Measurements from ENCODE around the gene PAQR8. TPM values are rescaled to one million over a fixed set of nuclear protein-coding genes. Genes with fewer than 3 reads are reported as not detected.

The PAQR8 gene
- total RNA-seq, 1 experiment from 2014 or later: 3.6 TPM

DNA sequence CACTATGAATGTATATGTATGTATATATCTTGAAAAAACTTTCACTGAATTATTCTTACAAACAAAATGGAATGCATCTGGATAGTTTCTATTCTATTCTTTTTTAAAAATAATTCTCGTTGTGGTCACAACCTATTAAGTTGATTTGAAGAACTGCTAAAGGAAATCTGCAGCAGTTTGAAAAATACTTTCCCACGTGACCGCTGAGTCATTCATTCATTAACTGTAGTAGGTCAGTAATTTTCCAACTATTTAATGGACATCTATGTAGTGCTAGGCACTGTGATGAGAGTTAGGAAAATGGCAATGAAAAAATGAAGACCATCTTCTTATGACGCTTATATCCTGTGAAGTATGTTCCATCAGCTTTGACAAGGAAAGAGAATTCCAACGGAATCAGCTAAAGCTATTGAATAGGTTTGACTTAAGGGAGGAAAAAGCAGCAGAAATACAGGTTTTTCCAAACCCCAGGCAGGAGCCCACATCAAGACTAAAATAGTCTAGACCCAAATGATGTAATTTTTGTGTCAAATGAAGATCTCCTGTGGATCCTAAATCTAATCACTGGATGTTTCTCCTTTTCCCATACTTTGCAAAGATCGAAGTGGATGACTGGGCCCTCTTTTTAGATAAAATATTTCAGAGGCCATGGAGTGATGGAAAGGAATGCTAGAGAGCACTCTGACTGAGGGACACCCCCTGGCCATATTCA lies 54.1 kb downstream of the PAQR8 start:
- no peak for TF ChIP-seq SIN3A (IDR thresholded peaks at IDR 0.05; ENCODE audit: borderline replicate concordance, insufficient read depth, low read depth, low read length)
- no peak for TF ChIP-seq TCF7L2 (IDR thresholded peaks at IDR 0.05; ENCODE audit: low read depth, low read length)
- TF ChIP-seq POLR2AphosphoS5 (IDR thresholded peaks at IDR 0.05; ENCODE audit: low read depth, low read length): no peak
- TF ChIP-seq, protein P1, sequence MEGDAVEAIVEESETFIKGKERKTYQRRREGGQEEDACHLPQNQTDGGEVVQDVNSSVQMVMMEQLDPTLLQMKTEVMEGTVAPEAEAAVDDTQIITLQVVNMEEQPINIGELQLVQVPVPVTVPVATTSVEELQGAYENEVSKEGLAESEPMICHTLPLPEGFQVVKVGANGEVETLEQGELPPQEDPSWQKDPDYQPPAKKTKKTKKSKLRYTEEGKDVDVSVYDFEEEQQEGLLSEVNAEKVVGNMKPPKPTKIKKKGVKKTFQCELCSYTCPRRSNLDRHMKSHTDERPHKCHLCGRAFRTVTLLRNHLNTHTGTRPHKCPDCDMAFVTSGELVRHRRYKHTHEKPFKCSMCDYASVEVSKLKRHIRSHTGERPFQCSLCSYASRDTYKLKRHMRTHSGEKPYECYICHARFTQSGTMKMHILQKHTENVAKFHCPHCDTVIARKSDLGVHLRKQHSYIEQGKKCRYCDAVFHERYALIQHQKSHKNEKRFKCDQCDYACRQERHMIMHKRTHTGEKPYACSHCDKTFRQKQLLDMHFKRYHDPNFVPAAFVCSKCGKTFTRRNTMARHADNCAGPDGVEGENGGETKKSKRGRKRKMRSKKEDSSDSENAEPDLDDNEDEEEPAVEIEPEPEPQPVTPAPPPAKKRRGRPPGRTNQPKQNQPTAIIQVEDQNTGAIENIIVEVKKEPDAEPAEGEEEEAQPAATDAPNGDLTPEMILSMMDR (IDR thresholded peaks at IDR 0.05): no peak
- TF ChIP-seq, protein P2, sequence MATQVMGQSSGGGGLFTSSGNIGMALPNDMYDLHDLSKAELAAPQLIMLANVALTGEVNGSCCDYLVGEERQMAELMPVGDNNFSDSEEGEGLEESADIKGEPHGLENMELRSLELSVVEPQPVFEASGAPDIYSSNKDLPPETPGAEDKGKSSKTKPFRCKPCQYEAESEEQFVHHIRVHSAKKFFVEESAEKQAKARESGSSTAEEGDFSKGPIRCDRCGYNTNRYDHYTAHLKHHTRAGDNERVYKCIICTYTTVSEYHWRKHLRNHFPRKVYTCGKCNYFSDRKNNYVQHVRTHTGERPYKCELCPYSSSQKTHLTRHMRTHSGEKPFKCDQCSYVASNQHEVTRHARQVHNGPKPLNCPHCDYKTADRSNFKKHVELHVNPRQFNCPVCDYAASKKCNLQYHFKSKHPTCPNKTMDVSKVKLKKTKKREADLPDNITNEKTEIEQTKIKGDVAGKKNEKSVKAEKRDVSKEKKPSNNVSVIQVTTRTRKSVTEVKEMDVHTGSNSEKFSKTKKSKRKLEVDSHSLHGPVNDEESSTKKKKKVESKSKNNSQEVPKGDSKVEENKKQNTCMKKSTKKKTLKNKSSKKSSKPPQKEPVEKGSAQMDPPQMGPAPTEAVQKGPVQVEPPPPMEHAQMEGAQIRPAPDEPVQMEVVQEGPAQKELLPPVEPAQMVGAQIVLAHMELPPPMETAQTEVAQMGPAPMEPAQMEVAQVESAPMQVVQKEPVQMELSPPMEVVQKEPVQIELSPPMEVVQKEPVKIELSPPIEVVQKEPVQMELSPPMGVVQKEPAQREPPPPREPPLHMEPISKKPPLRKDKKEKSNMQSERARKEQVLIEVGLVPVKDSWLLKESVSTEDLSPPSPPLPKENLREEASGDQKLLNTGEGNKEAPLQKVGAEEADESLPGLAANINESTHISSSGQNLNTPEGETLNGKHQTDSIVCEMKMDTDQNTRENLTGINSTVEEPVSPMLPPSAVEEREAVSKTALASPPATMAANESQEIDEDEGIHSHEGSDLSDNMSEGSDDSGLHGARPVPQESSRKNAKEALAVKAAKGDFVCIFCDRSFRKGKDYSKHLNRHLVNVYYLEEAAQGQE (IDR thresholded peaks at IDR 0.05; ENCODE audit: insufficient read depth in 1 of 2, low read depth in 2 of 2, low read length in 1 of 2): no peak
- POLR2A ChIA-PET: no interaction called here
- intact Hi-C loops (cut with micrococcal nuclease; ENCODE audit: unreplicated experiment): loop anchor here (1.0 to 5.0 kb wide), 4 partner anchors 81 to 247 kb away; partner anchors contain the start of gene TRAM2
- Histone ChIP-seq H3K27me3 (ENCODE audit: control insufficient read depth, insufficient read depth, low read length) (no peaks in the 10 kb centered on the region), H3K9me3 (ENCODE audit: control insufficient read depth, insufficient read depth, low read depth, low read length) (no peaks in the 10 kb centered on the region), H3K27ac (ENCODE audit: low read length) (peak overlapping the region; percentile 44; the same call in 1 of the 2 replicates), H3K4me1 (ENCODE audit: control insufficient read depth, insufficient read depth, low read length) (peaks cover 26% of the 10 kb centered on the region), H3K36me3 (ENCODE audit: control insufficient read depth, insufficient read depth, low read length) (no peaks in the 10 kb centered on the region), H3K4me3 (ENCODE audit: low read depth in 2 of 2, low read length in 2 of 2) (no peak overlapping the region)
- DNase-seq (ENCODE audit: low read depth, low spot score) (no peak), ATAC-seq (no peak)
- no TSS peak for BruUV-seq (replicated peaks)
- in situ Hi-C loops (cut with HindIII; ENCODE audit: low pct_unique_long_range_greater_than_20kb, low sequenced_read_pairs): no loop called here
- CTCF ChIA-PET: interaction anchor here (0.7 to 1.2 kb wide), 3 partner anchors 8 to 249 kb away, joined by 3 to 8 read pairs (median 4); no protein-coding TSS in a partner anchor

DNA sequence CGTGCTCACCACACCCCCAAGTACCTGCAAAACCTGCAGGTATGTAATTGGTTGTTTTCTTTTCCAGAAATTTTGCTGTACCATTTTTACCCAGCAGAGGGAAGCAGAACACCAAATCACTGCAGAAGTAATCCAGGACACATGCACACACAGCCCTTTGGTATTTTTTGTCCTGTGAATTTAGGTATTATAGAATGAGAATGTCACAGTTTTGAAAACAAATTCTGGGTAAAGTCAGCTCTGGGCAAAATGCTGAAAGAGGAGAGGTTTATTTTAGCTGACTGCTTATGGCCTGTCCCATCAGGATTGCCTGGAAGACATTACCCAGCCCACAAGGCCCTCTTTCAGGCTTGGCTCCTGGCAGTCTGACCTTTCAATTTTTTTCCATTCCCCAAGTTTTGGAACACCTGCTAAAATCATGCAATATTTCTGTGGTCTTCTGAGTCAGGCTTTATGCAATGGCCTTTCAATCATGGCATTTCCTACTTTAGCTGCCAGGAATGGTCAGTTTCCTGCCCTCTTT lies 54.7 kb downstream of the PAQR8 start:
- ATAC-seq (peak; percentile 14; the same call in 1 of the 2 replicates), DNase-seq (ENCODE audit: low read depth, low spot score) (no peak)
- Histone ChIP-seq H3K9me3 (ENCODE audit: control insufficient read depth, insufficient read depth, low read depth, low read length) (no peaks in the 10 kb centered on the region), H3K27ac (ENCODE audit: low read length) (peak overlapping the region; percentile 52; the same call in 1 of the 2 replicates), H3K4me3 (ENCODE audit: low read depth in 2 of 2, low read length in 2 of 2) (no peak overlapping the region), H3K36me3 (ENCODE audit: control insufficient read depth, insufficient read depth, low read length) (no peaks in the 10 kb centered on the region), H3K27me3 (ENCODE audit: control insufficient read depth, insufficient read depth, low read length) (no peaks in the 10 kb centered on the region), H3K4me1 (ENCODE audit: control insufficient read depth, insufficient read depth, low read length) (peaks cover 31% of the 10 kb centered on the region)
- ChIA-PET POLR2A (no interaction called here), CTCF (interaction anchor here (1.0 to 1.7 kb wide), 2 partner anchors 9 to 160 kb away, joined by 3 to 8 read pairs; partner anchors contain the start of gene TRAM2)
- BruUV-seq (replicated peaks): no TSS peak
- in situ Hi-C loops (cut with HindIII; ENCODE audit: low pct_unique_long_range_greater_than_20kb, low sequenced_read_pairs): no loop called here
- intact Hi-C loops (cut with micrococcal nuclease; ENCODE audit: unreplicated experiment): loop anchor here (1.0 to 5.0 kb wide), 4 partner anchors 81 to 247 kb away; partner anchors contain the start of gene TRAM2
- TF ChIP-seq TCF7L2 (IDR thresholded peaks at IDR 0.05; ENCODE audit: low read depth, low read length): no peak
- TF ChIP-seq, protein P1 (IDR thresholded peaks at IDR 0.05): peak; percentile 86

Data from Panc1 (cell line).